Fibroblast of pulmonary artery (primary cell): ENCODE data around the gene KRTAP20-1.

Experiments used
- DNase-seq: peaks from one replicate; pipeline ENCODE4 v3.0.0-alpha.2; 2010; ENCODE audit warnings: low read depth
- H3K4me3 ChIP-seq: replicated peaks from 2 replicates; pipeline ENCODE4 v1.5.1; 2011; ENCODE audit warnings: low read depth, mild to moderate bottlenecking, control low read depth, low read length, moderate library complexity
- TF ChIP-seq, protein P1 (sequence below): IDR thresholded peaks from 2 replicates; pipeline ENCODE4 v1.5.1; 2011; ENCODE audit warnings: mild to moderate bottlenecking, control low read depth, low read length, inconsistent platforms; ENCODE audit errors: missing control alignments

KRTAP20-1 gene

GRCh38 chr21:30615199-30615598 lies 1.0 kb upstream of the KRTAP20-1 start:
- no peak for DNase-seq
- TF ChIP-seq, protein P1, sequence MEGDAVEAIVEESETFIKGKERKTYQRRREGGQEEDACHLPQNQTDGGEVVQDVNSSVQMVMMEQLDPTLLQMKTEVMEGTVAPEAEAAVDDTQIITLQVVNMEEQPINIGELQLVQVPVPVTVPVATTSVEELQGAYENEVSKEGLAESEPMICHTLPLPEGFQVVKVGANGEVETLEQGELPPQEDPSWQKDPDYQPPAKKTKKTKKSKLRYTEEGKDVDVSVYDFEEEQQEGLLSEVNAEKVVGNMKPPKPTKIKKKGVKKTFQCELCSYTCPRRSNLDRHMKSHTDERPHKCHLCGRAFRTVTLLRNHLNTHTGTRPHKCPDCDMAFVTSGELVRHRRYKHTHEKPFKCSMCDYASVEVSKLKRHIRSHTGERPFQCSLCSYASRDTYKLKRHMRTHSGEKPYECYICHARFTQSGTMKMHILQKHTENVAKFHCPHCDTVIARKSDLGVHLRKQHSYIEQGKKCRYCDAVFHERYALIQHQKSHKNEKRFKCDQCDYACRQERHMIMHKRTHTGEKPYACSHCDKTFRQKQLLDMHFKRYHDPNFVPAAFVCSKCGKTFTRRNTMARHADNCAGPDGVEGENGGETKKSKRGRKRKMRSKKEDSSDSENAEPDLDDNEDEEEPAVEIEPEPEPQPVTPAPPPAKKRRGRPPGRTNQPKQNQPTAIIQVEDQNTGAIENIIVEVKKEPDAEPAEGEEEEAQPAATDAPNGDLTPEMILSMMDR, result no peak
- H3K4me3 ChIP-seq, result no peak overlapping the region

DNA sequence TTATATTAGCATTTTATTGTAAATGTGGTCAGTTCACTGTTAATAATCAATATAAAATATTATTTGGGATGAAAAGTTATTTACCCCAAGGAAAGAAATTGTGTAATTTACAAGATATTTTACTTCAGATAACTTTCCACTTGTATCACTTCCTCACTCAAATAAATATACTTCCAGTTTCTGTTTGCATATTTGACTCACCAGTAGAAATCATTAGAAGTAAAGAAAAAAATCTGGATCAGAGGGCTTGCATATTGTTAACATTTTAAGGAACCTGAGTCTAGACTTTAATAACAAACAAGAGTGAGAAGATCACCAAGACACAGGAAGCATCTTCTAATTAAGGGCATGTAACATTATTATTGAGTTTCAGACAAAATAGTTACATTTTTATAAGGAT lies 3.9 kb downstream of the KRTAP20-1 start:
- DNase-seq, result no peak
- no peak overlapping the region for H3K4me3 ChIP-seq
- TF ChIP-seq, protein P1, result no peak

DNA sequence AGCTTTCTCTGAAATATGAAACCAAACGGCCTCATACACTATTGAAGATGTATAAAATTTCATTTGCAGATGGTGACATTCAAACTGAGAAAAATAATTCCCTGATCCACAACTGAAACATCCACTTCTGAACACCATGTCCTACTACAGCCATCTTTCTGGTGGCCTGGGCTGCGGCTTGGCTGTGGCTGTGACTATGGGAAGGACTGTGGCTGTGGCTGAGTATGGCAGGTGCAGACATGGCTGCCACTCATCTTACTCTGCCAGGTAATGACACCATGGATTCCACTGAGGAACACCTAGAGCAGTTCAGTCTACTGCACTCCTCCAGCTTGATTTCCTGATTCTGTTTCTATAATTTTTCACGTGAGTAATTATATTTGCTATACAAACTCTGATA lies 4.3 kb downstream of the KRTAP20-1 start, which contains the start of gene KRTAP20-4:
TSS of gene KRTAP20-4 (plus strand) at position 106 of the 400 bp plus-strand sequence.
- DNase-seq, result no peak
- TF ChIP-seq, protein P1, result no peak
- H3K4me3 ChIP-seq, result no peak within 1 kb of the TSS

DNA sequence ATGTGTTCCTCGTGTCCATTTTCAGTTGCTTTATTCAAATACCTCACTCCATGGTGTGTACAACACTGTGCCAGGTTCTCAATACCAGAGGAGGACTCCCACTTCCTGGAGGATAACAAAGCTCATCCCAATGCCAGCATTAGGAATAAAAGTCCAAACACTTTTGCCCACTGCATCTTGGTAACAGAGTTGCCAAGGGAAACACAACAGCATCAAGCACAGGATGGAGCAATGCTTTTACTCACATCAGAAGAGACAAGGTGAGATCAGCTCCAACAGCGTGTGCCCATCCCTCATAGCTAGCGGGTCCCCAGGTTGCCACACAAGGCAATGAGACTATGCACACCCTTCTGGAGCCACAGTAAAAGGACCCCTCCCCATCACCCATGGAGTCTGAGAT lies 7.1 kb downstream of the KRTAP20-1 start:
- H3K4me3 ChIP-seq, result no peak overlapping the region
- DNase-seq, result no peak
- TF ChIP-seq, protein P1, result no peak

DNA sequence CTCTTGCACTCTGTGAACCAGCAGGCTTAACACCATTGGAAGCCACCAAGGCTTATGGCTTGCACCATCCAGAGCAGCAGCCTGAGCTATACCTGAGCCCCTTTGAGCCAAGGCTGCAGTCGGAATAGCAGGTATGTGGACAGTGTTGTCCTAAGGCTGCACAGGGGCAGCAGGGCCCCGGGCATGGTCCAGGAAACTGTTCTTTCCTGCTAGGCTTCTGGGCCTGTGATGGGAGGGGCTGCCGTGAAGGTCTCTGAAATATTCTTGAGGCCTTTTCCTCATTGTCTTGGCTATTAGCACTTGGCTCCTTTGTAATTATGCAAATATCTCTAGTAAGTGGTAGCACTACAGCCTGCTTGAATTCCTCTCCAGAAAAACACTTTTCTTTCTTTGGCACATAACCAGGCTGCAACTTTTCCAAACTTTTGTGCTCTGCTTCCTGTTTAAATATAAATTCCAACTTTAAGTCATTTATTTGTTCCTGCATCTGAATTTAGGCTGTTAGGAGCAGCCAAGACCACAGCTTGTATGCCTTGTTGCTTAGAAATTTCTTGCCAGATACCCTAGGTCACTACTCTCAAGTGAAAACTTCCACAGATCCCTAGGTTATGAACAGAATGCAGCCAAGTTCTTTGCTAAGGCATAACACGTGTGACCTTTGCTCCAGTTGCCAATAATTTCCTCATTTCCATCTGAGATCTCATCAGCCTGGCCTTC lies 9.4 kb downstream of the KRTAP20-1 start:
- DNase-seq, result no peak
- H3K4me3 ChIP-seq, result no peak overlapping the region
- TF ChIP-seq, protein P1, result no peak

- DNase-seq, result no peak
- H3K4me3 ChIP-seq, result no peak overlapping the region
- TF ChIP-seq, protein P1, result no peak
These were observed 11.9 kb downstream of the KRTAP20-1 start for GRCh38 chr21:30628109-30628508.

DNA sequence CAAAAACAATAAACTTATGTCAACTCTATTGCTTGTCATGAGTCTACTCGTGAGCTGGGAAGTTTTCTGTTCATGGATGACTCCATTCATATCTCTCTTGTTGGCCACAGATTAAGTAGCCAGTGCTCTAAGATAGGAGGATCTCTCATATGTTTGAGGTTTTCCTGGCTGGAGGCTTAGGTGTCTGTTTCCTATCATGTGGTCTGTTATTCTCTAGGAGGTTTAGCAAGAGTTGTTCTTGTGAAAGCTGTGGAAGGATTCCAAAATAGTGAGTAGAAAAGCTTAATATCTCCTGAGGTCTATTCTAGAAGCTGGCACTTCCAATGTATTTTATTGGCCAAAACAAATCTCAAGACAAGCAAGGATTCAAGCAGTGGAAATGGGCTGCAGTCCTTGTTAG lies 13.0 kb downstream of the KRTAP20-1 start:
- TF ChIP-seq, protein P1, result no peak
- H3K4me3 ChIP-seq, result no peak overlapping the region
- DNase-seq, result peak; percentile 4
